ENCODE measurements around the gene PRPF38A. TPM values are rescaled to one million over a fixed set of nuclear protein-coding genes. Genes with fewer than 3 reads are reported as not detected.

The PRPF38A gene
- polyA plus RNA-seq, 12 donors, result 41.1 to 64.0 (median 47.4) TPM; not detected in 1

GRCh38 chr1:52385376-52385775 is 19.0 kb upstream of the PRPF38A start:
- DNase-seq, result no peak

- no peak for DNase-seq
These were observed 17.9 kb upstream of the PRPF38A start for GRCh38 chr1:52386458-52386857.

- DNase-seq, result no peak
These were observed 11.2 kb upstream of the PRPF38A start for GRCh38 chr1:52393174-52393573.

GRCh38 chr1:52399629-52400028 is 4.8 kb upstream of the PRPF38A start:
- DNase-seq, result no peak

GRCh38 chr1:52400131-52400530 is 4.3 kb upstream of the PRPF38A start:
- DNase-seq, result no peak

DNA sequence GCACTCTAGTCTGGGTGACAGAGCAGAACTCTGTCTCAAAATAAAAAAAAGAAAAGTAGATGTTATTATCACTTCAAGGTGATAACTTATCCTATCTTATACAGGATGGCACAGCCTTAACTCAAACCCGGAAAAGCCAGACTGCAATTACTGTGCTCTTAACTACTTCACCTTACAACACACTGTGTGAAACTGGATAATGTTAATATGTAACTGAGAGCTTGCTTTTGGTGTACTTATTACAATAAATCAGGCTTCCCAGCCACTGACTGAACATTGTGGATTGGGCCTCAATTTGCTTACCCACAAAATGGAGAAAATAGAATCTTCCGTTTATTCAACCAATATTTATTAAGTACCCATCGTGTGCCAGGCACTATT is 1.6 kb upstream of the PRPF38A start:
- DNase-seq, result no peak

DNA sequence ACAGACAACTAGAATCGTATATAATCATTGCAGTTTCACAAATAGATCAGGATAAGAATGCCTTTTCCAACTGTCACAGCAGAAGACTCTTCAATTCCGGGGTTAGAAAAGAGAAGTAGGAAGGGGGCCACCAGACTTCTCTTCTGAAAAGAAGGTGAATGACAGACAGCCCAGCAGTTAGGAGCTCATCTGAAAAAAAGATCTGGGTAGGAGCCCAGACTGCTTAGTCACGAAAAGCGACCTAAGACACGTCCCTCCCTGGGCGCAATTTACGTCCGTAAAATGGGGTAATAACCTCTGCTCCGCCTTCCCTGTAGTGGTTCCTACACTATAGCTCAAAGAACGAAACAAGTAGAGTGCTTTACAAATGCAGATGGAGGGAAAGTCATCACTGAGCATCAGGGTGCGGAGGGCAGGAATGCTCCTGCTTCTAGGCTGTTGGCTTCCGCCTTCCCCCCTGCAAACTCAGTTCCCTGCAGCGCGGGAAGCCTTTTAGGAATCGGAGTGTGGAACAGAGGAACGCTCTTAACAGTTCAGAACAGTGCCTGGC is 761 bp upstream of the PRPF38A start:
- DNase-seq, result no peak

- no peak for DNase-seq
These were observed 555 bp downstream of the PRPF38A start for GRCh38 chr1:52404975-52405338.

GRCh38 chr1:52413410-52413989 is 9.1 kb downstream of the PRPF38A start:
- no peak for DNase-seq

DNA sequence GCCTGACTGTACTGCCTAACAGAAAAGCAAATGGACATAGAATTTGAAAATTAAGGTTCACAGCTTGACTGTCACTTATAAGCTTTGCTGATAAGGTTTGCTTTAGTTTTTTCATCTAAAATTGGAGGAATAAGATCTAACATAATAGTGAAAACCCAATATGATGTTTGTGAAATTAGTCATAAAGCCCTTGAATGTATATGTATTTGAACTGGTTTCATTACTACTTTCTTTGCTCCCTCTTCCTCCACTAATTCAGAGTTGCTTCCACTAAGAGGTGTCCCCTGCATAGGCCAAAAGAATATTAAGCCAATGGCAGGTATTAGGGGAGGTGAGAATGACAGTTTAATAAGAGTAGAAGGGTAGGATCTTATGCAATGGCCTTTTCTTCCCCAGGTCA is 10.5 kb downstream of the PRPF38A start:
- DNase-seq, result no peak

DNA sequence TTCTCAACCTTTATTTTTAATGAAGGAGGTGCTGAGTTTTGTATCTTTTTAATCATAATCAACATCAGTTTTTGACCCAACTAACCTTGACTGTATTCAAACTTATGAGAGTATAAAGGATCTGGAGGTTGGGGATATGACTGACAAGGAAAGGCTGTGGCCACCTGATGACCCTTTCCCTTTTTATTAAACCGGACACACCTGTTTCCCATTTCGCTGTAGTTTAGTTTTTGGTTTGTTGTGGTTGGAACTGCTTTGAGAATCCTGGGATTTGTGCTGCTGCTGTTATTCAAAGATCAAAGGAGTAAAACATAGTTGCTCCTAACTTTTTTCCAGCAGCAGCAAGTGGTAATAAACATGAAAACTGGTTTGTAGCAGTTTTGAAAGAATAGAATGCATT is 12.4 kb downstream of the PRPF38A start:
- DNase-seq, result no peak

GRCh38 chr1:52420713-52421112 is 16.3 kb downstream of the PRPF38A start:
- DNase-seq, result no peak

GRCh38 chr1:52423055-52423454 is 18.7 kb downstream of the PRPF38A start:
- no peak for DNase-seq

DNA sequence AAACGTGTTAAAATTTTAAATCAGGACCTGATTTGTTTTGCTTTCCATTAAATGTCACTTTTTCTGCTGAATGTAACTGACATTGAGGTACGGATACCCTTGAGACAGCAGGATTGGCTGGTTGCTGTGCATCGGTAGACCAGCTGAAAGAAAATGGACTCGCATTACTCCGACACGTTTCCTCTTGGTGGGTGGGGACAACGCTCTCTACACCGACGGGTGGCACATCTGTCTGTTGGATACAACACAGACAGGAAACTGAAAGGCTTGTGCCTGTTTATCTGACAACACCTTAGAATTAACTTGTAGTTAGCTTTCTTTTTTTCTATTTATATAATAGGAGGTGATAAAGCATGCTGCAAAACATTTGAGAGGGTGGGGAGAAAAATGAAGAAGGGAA is 19.4 kb downstream of the PRPF38A start:
- DNase-seq, result no peak

GRCh38 chr1:52424231-52424636 is 19.8 kb downstream of the PRPF38A start:
- no peak for DNase-seq

GRCh38 chr1:52424813-52425212 is 20.4 kb downstream of the PRPF38A start:
- DNase-seq, result no peak

DNA sequence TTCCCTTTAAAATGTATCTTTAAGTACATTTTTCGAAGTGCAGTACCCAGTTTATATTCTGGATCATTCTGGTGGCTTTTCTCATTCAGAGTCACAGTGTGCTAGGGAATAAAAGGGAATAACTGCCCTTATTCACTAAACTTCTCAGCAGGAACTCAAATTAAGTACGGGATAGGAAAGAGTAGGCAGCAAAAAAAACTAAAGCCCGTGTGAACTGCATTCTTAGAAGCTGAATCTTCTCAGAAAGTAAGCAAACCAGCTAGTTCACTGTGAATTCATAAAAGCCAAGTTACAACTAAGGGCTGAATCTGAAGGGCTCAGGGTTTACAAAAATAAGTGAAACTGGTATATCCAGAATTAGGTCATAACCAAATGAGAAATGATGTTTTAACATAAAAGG is 22.0 kb downstream of the PRPF38A start:
- no peak for DNase-seq

DNA sequence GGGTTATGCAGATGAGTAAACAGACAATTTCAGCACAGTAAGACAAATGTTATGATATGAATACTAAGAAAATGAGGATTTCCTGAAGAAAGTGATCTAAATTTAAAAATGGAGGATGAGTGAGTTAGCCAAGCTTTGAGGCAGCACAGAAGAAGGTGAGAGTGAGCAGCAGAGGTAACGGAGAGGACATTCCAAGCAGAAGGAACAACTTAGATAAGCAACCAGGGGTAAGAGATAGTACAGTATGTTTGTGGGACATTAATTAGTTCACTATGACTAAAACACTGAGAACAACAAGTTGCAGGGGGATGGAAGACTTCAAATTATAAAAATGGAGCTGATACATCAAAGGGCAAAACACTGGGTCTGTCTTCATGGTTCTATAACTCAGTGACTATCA is 22.8 kb downstream of the PRPF38A start:
- no peak for DNase-seq

DNA sequence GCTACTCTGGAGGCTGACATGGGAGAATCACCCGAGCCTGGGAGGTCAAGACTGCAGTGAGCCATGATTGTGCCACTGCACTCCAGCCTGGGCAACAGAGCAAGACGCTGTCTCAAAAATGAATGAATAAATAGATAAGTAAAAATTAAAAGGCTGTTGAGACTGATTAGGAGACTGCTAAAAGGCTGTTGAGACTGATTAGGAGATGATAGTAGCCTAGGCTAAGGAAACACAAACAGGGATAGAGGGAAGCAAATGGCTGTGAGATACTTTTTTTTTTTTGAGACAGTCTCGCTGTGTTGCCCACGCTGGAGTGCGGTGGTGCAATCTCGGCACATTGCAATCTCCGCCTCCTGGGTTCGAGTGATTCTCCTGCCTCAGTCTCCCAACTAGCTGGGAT is 28.4 kb downstream of the PRPF38A start:
- no peak for DNase-seq

- no peak for DNase-seq
These were observed 30.8 kb downstream of the PRPF38A start for GRCh38 chr1:52435211-52435610.

- DNase-seq, result no peak
These were observed 31.2 kb downstream of the PRPF38A start for GRCh38 chr1:52435650-52436049.

GRCh38 chr1:52436817-52437216 is 32.4 kb downstream of the PRPF38A start:
- DNase-seq, result no peak

DNA sequence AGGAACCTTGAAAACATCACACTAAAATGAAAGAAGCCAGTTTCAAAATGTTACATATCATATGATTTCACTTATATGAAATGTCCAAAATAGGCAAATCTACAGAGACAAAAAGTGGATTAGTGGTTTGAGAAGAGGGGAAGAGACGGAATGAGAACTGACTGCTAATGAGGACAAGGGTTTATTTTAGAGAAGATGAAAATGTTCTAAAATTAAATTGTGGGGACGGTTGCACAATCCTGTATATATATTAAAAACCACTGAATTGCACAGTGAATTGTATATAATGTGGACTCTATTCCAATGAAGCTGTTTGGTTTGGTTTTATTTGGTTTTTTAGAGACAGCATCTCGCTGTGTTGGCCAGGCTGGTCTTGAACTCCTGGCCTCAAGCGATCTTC is 35.6 kb downstream of the PRPF38A start:
- no peak for DNase-seq

DNA sequence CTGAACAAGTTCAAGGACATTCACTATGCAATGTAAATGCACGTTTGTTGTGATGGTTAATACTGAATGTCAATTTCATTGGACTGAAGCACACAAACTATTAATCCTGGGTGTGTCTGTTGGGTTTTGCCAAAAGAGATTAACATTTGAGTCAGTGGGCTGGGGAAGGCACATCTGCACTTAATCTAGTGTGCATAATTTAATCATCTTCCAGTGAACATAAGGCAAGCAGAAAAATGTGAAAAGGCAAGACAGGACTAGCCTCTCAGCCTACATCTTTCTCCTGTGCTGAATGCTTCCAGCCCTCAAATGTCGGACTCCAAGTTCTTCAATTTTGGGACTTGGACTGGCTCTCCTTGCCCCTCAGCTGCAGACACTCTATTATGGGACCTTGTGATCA is 40.1 kb downstream of the PRPF38A start:
- no peak for DNase-seq

GRCh38 chr1:52454127-52454526 is 49.7 kb downstream of the PRPF38A start:
- DNase-seq, result no peak
